Ascending aorta (tissue), 2 donors: ENCODE measurements around the gene PSMB9. TPM values are rescaled to one million over a fixed set of nuclear protein-coding genes. Genes with fewer than 3 reads are reported as not detected.

Source experiments
- DNase-seq, 2 donors: peaks; one replicate each; pipeline ENCODE4 v3.0.0-alpha.2; 2019; ENCODE audit warnings: low spot score in 2 of 2
- H3K27ac ChIP-seq, 2 donors: fragments of 200-600 bp; sonication (generic); one replicate each; pipeline ENCODE4 v1.5.1; 2016 to 2017; ENCODE audit warnings: mild to moderate bottlenecking in 1 of 2
- H3K27me3 ChIP-seq: fragments of 200-600 bp; sonication (generic); one replicate; pipeline ENCODE4 v1.5.1; 2017
- H3K36me3 ChIP-seq, 2 donors: fragments of 200-600 bp; sonication (generic); one replicate each; pipeline ENCODE4 v1.5.1; 2016
- H3K4me1 ChIP-seq, 2 donors: fragments of 200-600 bp; sonication (generic); one replicate each; pipeline ENCODE4 v1.5.1; 2016 to 2017; ENCODE audit warnings: mild to moderate bottlenecking in 1 of 2
- H3K4me3 ChIP-seq, 2 donors: fragments of 200-600 bp; sonication (generic); one replicate each; pipeline ENCODE4 v1.5.1; 2016 to 2017; ENCODE audit warnings: mild to moderate bottlenecking in 1 of 2
- H3K9me3 ChIP-seq, 2 donors: fragments of 200-600 bp; sonication (generic); one replicate each; pipeline ENCODE4 v1.5.1; 2016
- intact Hi-C: fragments of 100-400 bp; cut with DNase I; formaldehyde crosslinking; loops from one replicate; pipeline ENCODE4 v1.15.1; 2023
- total RNA-seq: library from RNA; depleted of rRNA; stranded (reverse); fragments of >200 nt; gene quantifications from one replicate; pipeline ENCODE4 v1.1.0, GENCODE V29; 2016
- TF ChIP-seq, protein P1 (sequence below), 3 experiments: fragments of 200-600 bp in 2 of 3; fragments of 450-650 bp in 1 of 3; sonication (generic) in 2 of 3; IDR thresholded peaks; one replicate each; pipeline ENCODE4 v1.5.1; 2016 to 2019; ENCODE audit warnings: antibody characterized with exemption in 3 of 3, mild to moderate bottlenecking in 1 of 3, moderate library complexity in 1 of 3

PSMB9 gene
- total RNA-seq, 1 donor from 2014 or later: 42.8 TPM

- TF ChIP-seq, protein P1, sequence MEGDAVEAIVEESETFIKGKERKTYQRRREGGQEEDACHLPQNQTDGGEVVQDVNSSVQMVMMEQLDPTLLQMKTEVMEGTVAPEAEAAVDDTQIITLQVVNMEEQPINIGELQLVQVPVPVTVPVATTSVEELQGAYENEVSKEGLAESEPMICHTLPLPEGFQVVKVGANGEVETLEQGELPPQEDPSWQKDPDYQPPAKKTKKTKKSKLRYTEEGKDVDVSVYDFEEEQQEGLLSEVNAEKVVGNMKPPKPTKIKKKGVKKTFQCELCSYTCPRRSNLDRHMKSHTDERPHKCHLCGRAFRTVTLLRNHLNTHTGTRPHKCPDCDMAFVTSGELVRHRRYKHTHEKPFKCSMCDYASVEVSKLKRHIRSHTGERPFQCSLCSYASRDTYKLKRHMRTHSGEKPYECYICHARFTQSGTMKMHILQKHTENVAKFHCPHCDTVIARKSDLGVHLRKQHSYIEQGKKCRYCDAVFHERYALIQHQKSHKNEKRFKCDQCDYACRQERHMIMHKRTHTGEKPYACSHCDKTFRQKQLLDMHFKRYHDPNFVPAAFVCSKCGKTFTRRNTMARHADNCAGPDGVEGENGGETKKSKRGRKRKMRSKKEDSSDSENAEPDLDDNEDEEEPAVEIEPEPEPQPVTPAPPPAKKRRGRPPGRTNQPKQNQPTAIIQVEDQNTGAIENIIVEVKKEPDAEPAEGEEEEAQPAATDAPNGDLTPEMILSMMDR (IDR thresholded peaks at IDR 0.05): peak in 2 of 3 experiments; percentile 22 to 27
- Histone ChIP-seq H3K4me1 (peaks cover 0 to 6% of the 10 kb centered on the region in 2 donors), H3K9me3 (no peaks in the 10 kb centered on the region), H3K27ac (peak within 1 kb of the TSS; percentile 93 to 94), H3K36me3 (peaks cover 39 to 48% of the 10 kb centered on the region in 2 donors), H3K27me3 (no peaks in the 10 kb centered on the region), H3K4me3 (peak within 1 kb of the TSS; percentile 69 to 97)
- intact Hi-C loops: loop anchor here (1.0 to 5.0 kb wide), 2 partner anchors 9 to 403 kb away; partner anchors contain the start of gene TAP1
- peak; percentile 92 to 99 for DNase-seq
These were observed 9.8 kb upstream of the PSMB9 start, which contains the start of gene PSMB8 for GRCh38 chr6:32843979-32844838. TSS of gene PSMB8 (minus strand) at chr6:32844047. CDS start at chr6:32843996, 51 bp downstream.

- no peaks in the 10 kb centered on the region for H3K9me3 ChIP-seq
- H3K4me1 ChIP-seq: peaks cover 0 to 6% of the 10 kb centered on the region in 2 donors
- TF ChIP-seq, protein P1 (IDR thresholded peaks at IDR 0.05): no peak
- H3K36me3 ChIP-seq: peaks cover 42 to 51% of the 10 kb centered on the region in 2 donors
- H3K27me3 ChIP-seq: no peaks in the 10 kb centered on the region
- peak overlapping the region; percentile 93 to 94 for H3K27ac ChIP-seq
- intact Hi-C loops: loop anchor here (1.0 to 5.0 kb wide), 2 partner anchors 8 to 402 kb away; partner anchors contain the start of gene TAP1
- H3K4me3 ChIP-seq: peak overlapping the region; percentile 69 to 97
- DNase-seq: no peak
These were observed 9.1 kb upstream of the PSMB9 start for GRCh38 chr6:32844839-32845383.

DNA sequence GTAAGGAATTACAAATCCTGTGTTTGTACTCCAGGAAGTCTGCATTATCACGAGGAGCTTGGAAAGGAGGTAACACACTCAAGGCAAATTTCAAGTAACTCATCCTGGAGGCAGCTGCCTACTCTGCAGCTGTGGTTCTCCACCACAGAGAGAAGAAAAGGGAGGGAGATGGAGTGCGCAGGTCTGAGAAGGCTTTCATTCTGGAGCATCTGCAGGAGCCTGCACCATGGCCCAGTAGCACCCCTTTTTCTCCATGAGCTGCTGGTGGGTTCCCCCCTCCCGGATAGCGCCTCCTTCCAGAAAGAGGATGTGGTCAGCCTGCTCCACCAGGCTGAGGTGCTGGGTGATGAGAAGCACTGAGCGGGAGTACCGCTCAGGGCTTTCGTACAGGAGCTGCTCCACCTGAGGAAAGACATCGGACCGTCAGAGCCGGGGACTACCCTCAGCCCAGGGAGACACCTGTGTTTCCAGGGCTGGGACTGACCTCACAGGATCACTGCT, 8.6 kb upstream of the PSMB9 start:
- peaks cover 0 to 6% of the 10 kb centered on the region in 2 donors for H3K4me1 ChIP-seq
- TF ChIP-seq, protein P1 (IDR thresholded peaks at IDR 0.05): no peak
- H3K36me3 ChIP-seq: peaks cover 47 to 56% of the 10 kb centered on the region in 2 donors
- peak overlapping the region; percentile 93 to 94 for H3K27ac ChIP-seq
- intact Hi-C loops: no loop called here
- H3K4me3 ChIP-seq: peak overlapping the region in 1 of 2 donors; percentile 97
- H3K27me3 ChIP-seq: no peaks in the 10 kb centered on the region
- no peak for DNase-seq
- H3K9me3 ChIP-seq: no peaks in the 10 kb centered on the region

GRCh38 chr6:32847004-32847403, 7.0 kb upstream of the PSMB9 start:
- Histone ChIP-seq H3K4me1 (peaks cover 5 to 6% of the 10 kb centered on the region in 2 donors), H3K27me3 (no peaks in the 10 kb centered on the region), H3K4me3 (no peak overlapping the region), H3K27ac (no peak overlapping the region), H3K36me3 (peaks cover 44 to 55% of the 10 kb centered on the region in 2 donors), H3K9me3 (no peaks in the 10 kb centered on the region)
- DNase-seq: no peak
- TF ChIP-seq, protein P1 (IDR thresholded peaks at IDR 0.05): no peak
- intact Hi-C loops: no loop called here

GRCh38 chr6:32847795-32848194, 6.2 kb upstream of the PSMB9 start:
- TF ChIP-seq, protein P1 (IDR thresholded peaks at IDR 0.05): no peak
- H3K4me3 ChIP-seq: no peak overlapping the region
- H3K4me1 ChIP-seq: peaks cover 6 to 9% of the 10 kb centered on the region in 2 donors
- intact Hi-C loops: no loop called here
- H3K27me3 ChIP-seq: no peaks in the 10 kb centered on the region
- no peak overlapping the region for H3K27ac ChIP-seq
- no peak for DNase-seq
- no peaks in the 10 kb centered on the region for H3K9me3 ChIP-seq
- H3K36me3 ChIP-seq: peaks cover 44 to 55% of the 10 kb centered on the region in 2 donors
